Dedifferentiated amniotic fluid mesenchymal stem cell (primary cell): ENCODE data around the gene NTM.

Experiments
- DNase-seq: peaks from one replicate; pipeline ENCODE4 v3.0.0-alpha.2; 2016; ENCODE audit errors: extremely low spot score

NTM gene

GRCh38 chr11:132072044-132072857, 701.8 kb downstream of the NTM start:
- DNase-seq: peak; percentile 84

GRCh38 chr11:132072858-132073211, 702.4 kb downstream of the NTM start:
- DNase-seq: no peak

- no peak for DNase-seq
Measured at GRCh38 chr11:132073787-132074186, 703.4 kb downstream of the NTM start.

GRCh38 chr11:132075447-132075846, 705.0 kb downstream of the NTM start:
- no peak for DNase-seq

GRCh38 chr11:132077416-132077815, 707.0 kb downstream of the NTM start:
- no peak for DNase-seq

- DNase-seq: no peak
Measured at GRCh38 chr11:132078264-132079076, 708.1 kb downstream of the NTM start.

- DNase-seq: no peak
Measured at GRCh38 chr11:132080127-132080526, 709.7 kb downstream of the NTM start.

GRCh38 chr11:132082566-132082965, 712.2 kb downstream of the NTM start:
- DNase-seq: no peak

- DNase-seq: no peak
Measured at GRCh38 chr11:132084433-132084832, 714.0 kb downstream of the NTM start.

GRCh38 chr11:132087148-132087547, 716.7 kb downstream of the NTM start:
- no peak for DNase-seq

GRCh38 chr11:132088551-132088950, 718.1 kb downstream of the NTM start:
- DNase-seq: no peak

- no peak for DNase-seq
Measured at GRCh38 chr11:132093536-132094259, 723.3 kb downstream of the NTM start.

GRCh38 chr11:132094598-132094997, 724.2 kb downstream of the NTM start:
- no peak for DNase-seq

GRCh38 chr11:132095230-132096131, 725.1 kb downstream of the NTM start:
- DNase-seq: no peak

GRCh38 chr11:132096132-132096825, 725.9 kb downstream of the NTM start:
- DNase-seq: no peak

- no peak for DNase-seq
Measured at GRCh38 chr11:132099692-132100091, 729.3 kb downstream of the NTM start.

GRCh38 chr11:132100583-132100982, 730.2 kb downstream of the NTM start:
- DNase-seq: no peak

- DNase-seq: peak; percentile 71
Measured at GRCh38 chr11:132101881-132102280, 731.5 kb downstream of the NTM start.

- DNase-seq: no peak
Measured at GRCh38 chr11:132103021-132103420, 732.6 kb downstream of the NTM start.

- DNase-seq: no peak
Measured at GRCh38 chr11:132106096-132106982, 735.9 kb downstream of the NTM start.
